Panc1 (cell line): ENCODE data around the gene ACOXL. TPM values are rescaled to one million over a fixed set of nuclear protein-coding genes. Genes with fewer than 3 reads are reported as not detected.

Source experiments
- ATAC-seq: fragments of 200-7000 bp; cut with Tn5 transposase; 2 replicates; pipeline ENCODE4 v1.9.1; 2020; ENCODE audit warnings: mild to moderate bottlenecking, moderate library complexity
- BruUV-seq: library from RNA; stranded (reverse); fragments of 400-500 nt; replicated peaks from 2 replicates; lab custom pipeline; 2021; lab: Mats Ljungman, UMichigan
- CTCF ChIA-PET: fragments of 300-600 bp; sonication (Branson Sonifier 250); formaldehyde crosslinking; loops from one replicate; lab custom pipeline; 2022; ENCODE audit warnings: antibody characterized with exemption; lab: Charles Lee
- POLR2A ChIA-PET: fragments of 300-600 bp; sonication (Branson Sonifier 250); formaldehyde crosslinking; loops from one replicate; lab custom pipeline; 2022; ENCODE audit warnings: antibody characterized with exemption; lab: Charles Lee
- DNase-seq: peaks from one replicate; pipeline ENCODE4 v3.0.0-alpha.2; 2010; ENCODE audit warnings: low read depth, low spot score
- H3K27ac ChIP-seq: 2 replicates; pipeline ENCODE4 v1.5.1; 2011; ENCODE audit warnings: mild to moderate bottlenecking, low read length, inconsistent platforms
- H3K27me3 ChIP-seq: fragments of 200-500 bp; sonication (Bioruptor generic); 2 replicates; pipeline ENCODE4 v1.6.0; 2014; ENCODE audit warnings: low read length, inconsistent platforms; ENCODE audit not compliant: control insufficient read depth, insufficient read depth
- H3K36me3 ChIP-seq: fragments of 200-500 bp; sonication (Bioruptor generic); 2 replicates; pipeline ENCODE4 v1.5.1; 2014; ENCODE audit warnings: inconsistent platforms, mild to moderate bottlenecking, low read length, moderate library complexity; ENCODE audit not compliant: control insufficient read depth, insufficient read depth
- H3K4me1 ChIP-seq: 2 replicates; pipeline ENCODE4 v1.5.1; 2011; ENCODE audit warnings: inconsistent platforms, mild to moderate bottlenecking, low read length, moderate library complexity; ENCODE audit not compliant: control insufficient read depth, insufficient read depth
- H3K4me3 ChIP-seq, 2 experiments: 2 replicates each; pipeline ENCODE4 v1.5.1; 2011 to 2012; ENCODE audit warnings: low read depth in 2 of 2, low read length in 2 of 2, mild to moderate bottlenecking in 2 of 2, inconsistent platforms in 1 of 2, moderate library complexity in 1 of 2
- H3K9me3 ChIP-seq: fragments of 200-500 bp; sonication (Bioruptor generic); 2 replicates; pipeline ENCODE4 v1.5.1; 2014; ENCODE audit warnings: low read depth, mild to moderate bottlenecking, inconsistent platforms, low read length, moderate library complexity; ENCODE audit not compliant: control insufficient read depth, insufficient read depth
- CTCF ChIP-seq: fragments of 450-650 bp; IDR thresholded peaks from 2 replicates; pipeline ENCODE4 v1.5.1; 2017; ENCODE audit warnings: mild to moderate bottlenecking
- POLR2AphosphoS5 ChIP-seq: IDR thresholded peaks from 2 replicates; pipeline ENCODE4 v1.6.1; 2012; ENCODE audit warnings: mild to moderate bottlenecking, low read depth, low read length, moderate library complexity
- SIN3A ChIP-seq: IDR thresholded peaks from 2 replicates; pipeline ENCODE4 v1.6.1; 2012; ENCODE audit warnings: low read depth, mild to moderate bottlenecking, low read length, moderate library complexity, borderline replicate concordance; ENCODE audit not compliant: insufficient read depth
- TCF7L2 ChIP-seq: IDR thresholded peaks from 2 replicates; pipeline ENCODE4 v1.6.1; 2011; ENCODE audit warnings: mild to moderate bottlenecking, low read depth, low read length, inconsistent platforms
- in situ Hi-C: cut with HindIII; loops from 2 replicates; pipeline ENCODE4 v1.10.0; 2016; ENCODE audit warnings: low sequenced_read_pairs, low pct_unique_long_range_greater_than_20kb
- intact Hi-C: fragments of 100-400 bp; cut with micrococcal nuclease; formaldehyde crosslinking; loops from one replicate; pipeline ENCODE4 v1.10.0; 2022; ENCODE audit not compliant: unreplicated experiment
- total RNA-seq: library from RNA; stranded (reverse); gene quantifications from one replicate; pipeline ENCODE4 v1.2.1, GENCODE V29; 2021; ENCODE audit not compliant: unreplicated experiment
- TF ChIP-seq, protein P1 (sequence below), 2 experiments: IDR thresholded peaks; 2 replicates each; pipeline ENCODE4 v1.6.1; 2011 to 2012; ENCODE audit warnings: low read depth in 2 of 2, control low read depth in 1 of 2, low read length in 1 of 2, mild to moderate bottlenecking in 1 of 2, moderate library complexity in 1 of 2; ENCODE audit not compliant: insufficient read depth in 1 of 2

The ACOXL gene
- total RNA-seq, 1 experiment from 2014 or later, result 4.9 TPM

DNA sequence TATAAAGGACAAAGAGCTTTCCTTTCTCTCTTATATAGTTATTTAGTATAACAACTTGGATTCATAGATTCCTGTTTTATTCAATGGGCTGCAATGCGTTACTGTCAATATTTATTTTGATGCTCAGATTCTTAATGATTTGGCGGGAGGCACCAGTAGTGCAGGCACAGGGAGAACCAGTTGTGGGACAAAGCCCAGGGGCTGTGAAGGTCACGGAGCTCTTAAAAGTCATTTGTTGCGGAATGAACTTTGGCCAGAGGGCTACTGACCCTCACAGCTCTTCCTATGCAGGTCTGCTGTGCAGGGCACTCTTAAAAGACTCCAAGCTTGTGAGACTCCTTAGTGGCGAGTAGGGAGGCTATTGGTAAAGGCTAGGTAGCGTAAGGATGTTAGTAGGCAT, 422.4 kb downstream of the ACOXL start:
- in situ Hi-C loops, result no loop called here
- TF ChIP-seq CTCF (no peak), TCF7L2 (no peak), POLR2AphosphoS5 (no peak), SIN3A (no peak)
- TF ChIP-seq, protein P1, sequence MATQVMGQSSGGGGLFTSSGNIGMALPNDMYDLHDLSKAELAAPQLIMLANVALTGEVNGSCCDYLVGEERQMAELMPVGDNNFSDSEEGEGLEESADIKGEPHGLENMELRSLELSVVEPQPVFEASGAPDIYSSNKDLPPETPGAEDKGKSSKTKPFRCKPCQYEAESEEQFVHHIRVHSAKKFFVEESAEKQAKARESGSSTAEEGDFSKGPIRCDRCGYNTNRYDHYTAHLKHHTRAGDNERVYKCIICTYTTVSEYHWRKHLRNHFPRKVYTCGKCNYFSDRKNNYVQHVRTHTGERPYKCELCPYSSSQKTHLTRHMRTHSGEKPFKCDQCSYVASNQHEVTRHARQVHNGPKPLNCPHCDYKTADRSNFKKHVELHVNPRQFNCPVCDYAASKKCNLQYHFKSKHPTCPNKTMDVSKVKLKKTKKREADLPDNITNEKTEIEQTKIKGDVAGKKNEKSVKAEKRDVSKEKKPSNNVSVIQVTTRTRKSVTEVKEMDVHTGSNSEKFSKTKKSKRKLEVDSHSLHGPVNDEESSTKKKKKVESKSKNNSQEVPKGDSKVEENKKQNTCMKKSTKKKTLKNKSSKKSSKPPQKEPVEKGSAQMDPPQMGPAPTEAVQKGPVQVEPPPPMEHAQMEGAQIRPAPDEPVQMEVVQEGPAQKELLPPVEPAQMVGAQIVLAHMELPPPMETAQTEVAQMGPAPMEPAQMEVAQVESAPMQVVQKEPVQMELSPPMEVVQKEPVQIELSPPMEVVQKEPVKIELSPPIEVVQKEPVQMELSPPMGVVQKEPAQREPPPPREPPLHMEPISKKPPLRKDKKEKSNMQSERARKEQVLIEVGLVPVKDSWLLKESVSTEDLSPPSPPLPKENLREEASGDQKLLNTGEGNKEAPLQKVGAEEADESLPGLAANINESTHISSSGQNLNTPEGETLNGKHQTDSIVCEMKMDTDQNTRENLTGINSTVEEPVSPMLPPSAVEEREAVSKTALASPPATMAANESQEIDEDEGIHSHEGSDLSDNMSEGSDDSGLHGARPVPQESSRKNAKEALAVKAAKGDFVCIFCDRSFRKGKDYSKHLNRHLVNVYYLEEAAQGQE (IDR thresholded peaks at IDR 0.05; ENCODE audit: insufficient read depth in 1 of 2, low read depth in 2 of 2, low read length in 1 of 2), result no peak
- H3K9me3 ChIP-seq, result no peaks in the 10 kb centered on the region
- BruUV-seq, result no TSS peak
- intact Hi-C loops, result no loop called here
- no peak overlapping the region for H3K27ac ChIP-seq
- POLR2A ChIA-PET, result no interaction called here
- H3K4me3 ChIP-seq, result no peak overlapping the region
- peaks cover 6% of the 10 kb centered on the region; the same call in 1 of the 2 replicates for H3K4me1 ChIP-seq
- no peak for ATAC-seq
- H3K27me3 ChIP-seq, result no peaks in the 10 kb centered on the region
- peaks cover 17% of the 10 kb centered on the region for H3K36me3 ChIP-seq
- CTCF ChIA-PET, result interaction anchor here (1.0 kb wide), 1 partner anchor 98 kb away, joined by 3 read pairs; no protein-coding TSS in a partner anchor
- no peak for DNase-seq

DNA sequence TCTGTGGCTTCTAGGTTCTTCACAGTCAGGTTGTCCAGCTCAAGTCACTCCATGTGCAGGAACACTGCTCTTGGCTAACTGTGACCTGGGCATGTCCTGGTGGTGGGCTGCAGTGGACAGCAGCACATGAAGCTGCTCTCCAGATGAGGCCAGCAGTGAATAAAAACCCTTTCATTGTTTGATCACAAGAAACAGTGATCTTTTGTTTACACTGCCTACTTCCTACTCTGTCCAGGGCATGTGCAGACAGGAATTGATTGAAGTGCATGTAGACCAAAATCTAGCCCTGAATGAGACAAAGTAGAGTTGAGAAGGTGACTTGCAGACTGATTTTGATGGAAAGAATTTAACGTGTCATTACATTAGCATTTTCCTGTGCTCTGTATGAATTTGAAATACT, 423.2 kb downstream of the ACOXL start:
- H3K36me3 ChIP-seq, result peaks cover 17% of the 10 kb centered on the region
- H3K4me3 ChIP-seq, result no peak overlapping the region
- intact Hi-C loops, result no loop called here
- H3K27ac ChIP-seq, result no peak overlapping the region
- ChIA-PET CTCF (interaction anchor here (1.0 kb wide), 1 partner anchor 99 kb away, joined by 3 read pairs; no protein-coding TSS in a partner anchor), POLR2A (no interaction called here)
- no peaks in the 10 kb centered on the region for H3K9me3 ChIP-seq
- H3K27me3 ChIP-seq, result no peaks in the 10 kb centered on the region
- TF ChIP-seq TCF7L2 (no peak), CTCF (no peak), POLR2AphosphoS5 (no peak)
- TF ChIP-seq, protein P1 (IDR thresholded peaks at IDR 0.05; ENCODE audit: insufficient read depth in 1 of 2, low read depth in 2 of 2, low read length in 1 of 2), result no peak
- ATAC-seq, result no peak
- BruUV-seq, result no TSS peak
- peaks cover 8% of the 10 kb centered on the region; the same call in 1 of the 2 replicates for H3K4me1 ChIP-seq
- no peak for DNase-seq
- in situ Hi-C loops, result no loop called here
